Measurements from ENCODE around the gene MAIP1.

DNA sequence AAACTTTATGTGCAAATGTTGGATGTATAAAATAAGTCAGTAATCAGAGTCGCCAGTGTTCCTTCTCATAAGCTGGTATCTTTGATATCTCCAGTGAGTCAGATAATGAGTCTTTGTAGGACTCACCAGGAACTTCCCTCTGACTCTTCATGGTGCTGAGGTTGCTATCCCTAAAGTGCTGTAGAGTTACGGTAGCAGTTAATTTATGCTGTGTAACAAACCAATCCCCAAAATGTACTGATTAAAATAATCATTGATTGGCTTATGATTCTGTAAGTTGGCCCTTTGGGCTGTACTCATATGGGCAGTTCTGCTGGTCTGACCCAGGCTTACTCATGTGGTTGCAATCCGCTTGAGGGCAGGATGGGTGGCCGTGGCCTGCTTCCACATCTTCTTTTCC is 43.8 kb downstream of the MAIP1 start:
- TF ChIP-seq, protein P1, sequence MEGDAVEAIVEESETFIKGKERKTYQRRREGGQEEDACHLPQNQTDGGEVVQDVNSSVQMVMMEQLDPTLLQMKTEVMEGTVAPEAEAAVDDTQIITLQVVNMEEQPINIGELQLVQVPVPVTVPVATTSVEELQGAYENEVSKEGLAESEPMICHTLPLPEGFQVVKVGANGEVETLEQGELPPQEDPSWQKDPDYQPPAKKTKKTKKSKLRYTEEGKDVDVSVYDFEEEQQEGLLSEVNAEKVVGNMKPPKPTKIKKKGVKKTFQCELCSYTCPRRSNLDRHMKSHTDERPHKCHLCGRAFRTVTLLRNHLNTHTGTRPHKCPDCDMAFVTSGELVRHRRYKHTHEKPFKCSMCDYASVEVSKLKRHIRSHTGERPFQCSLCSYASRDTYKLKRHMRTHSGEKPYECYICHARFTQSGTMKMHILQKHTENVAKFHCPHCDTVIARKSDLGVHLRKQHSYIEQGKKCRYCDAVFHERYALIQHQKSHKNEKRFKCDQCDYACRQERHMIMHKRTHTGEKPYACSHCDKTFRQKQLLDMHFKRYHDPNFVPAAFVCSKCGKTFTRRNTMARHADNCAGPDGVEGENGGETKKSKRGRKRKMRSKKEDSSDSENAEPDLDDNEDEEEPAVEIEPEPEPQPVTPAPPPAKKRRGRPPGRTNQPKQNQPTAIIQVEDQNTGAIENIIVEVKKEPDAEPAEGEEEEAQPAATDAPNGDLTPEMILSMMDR (IDR thresholded peaks at IDR 0.05): no peak
- TF ChIP-seq POLR2A (IDR thresholded peaks at IDR 0.05; ENCODE audit: low read depth): no peak

All from esophagus muscularis mucosa (tissue), 3 donors.